ENCODE measurements around the gene DIDO1.

DNA sequence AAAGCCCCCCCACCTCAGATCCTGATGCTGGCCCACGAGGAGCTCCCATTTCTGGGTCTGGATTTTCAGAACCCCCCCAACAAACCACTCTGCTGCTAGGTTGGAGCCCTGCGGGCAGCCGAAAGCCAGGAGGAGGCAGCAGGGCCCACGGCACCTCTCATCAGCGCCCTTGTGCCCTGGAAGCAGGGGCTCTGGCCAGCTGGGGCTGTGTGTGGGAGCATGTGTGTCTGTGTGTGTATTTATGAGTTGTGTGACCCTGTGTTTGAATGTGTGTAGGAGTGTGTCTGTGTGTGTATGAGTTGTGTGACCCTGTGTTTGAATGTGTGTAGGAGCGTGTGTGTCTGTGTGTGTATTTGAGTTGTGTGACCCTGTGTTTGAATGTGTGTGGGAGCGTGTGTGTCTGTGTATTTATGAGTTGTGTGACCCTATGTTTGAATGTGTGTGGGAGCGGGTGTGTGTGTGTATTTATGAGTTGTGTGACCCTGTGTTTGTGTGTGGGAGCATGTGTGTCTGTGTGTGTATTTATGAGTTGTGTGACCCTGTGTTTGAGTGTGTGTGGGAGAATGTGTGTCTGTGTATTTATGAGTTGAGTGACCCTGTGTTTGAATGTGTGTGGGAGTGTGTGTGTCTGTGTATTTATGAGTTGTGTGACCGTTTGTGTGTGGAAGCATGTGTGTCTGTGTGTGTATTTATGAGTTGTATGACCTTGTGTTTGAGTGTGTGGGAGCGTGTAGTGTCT lies 45.1 kb upstream of the DIDO1 start:
- TF ChIP-seq, protein P1, sequence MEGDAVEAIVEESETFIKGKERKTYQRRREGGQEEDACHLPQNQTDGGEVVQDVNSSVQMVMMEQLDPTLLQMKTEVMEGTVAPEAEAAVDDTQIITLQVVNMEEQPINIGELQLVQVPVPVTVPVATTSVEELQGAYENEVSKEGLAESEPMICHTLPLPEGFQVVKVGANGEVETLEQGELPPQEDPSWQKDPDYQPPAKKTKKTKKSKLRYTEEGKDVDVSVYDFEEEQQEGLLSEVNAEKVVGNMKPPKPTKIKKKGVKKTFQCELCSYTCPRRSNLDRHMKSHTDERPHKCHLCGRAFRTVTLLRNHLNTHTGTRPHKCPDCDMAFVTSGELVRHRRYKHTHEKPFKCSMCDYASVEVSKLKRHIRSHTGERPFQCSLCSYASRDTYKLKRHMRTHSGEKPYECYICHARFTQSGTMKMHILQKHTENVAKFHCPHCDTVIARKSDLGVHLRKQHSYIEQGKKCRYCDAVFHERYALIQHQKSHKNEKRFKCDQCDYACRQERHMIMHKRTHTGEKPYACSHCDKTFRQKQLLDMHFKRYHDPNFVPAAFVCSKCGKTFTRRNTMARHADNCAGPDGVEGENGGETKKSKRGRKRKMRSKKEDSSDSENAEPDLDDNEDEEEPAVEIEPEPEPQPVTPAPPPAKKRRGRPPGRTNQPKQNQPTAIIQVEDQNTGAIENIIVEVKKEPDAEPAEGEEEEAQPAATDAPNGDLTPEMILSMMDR (conservative IDR thresholded peaks at IDR 0.05; ENCODE audit: low read depth, low read length) = no peak
- no peak for TF ChIP-seq EZH2phosphoT487 (IDR thresholded peaks at IDR 0.05; ENCODE audit: borderline replicate concordance, low read length)
- TF ChIP-seq EZH2 (IDR thresholded peaks at IDR 0.05; ENCODE audit: low read length, unreplicated experiment) = no peak

All from PC-3 (cell line).